Measurements from ENCODE around the gene PWWP2B. TPM values are rescaled to one million over a fixed set of nuclear protein-coding genes. Genes with fewer than 3 reads are reported as not detected.

PWWP2B gene
- total RNA-seq, 1 donor from 2014 or later, result 11.0 TPM

DNA sequence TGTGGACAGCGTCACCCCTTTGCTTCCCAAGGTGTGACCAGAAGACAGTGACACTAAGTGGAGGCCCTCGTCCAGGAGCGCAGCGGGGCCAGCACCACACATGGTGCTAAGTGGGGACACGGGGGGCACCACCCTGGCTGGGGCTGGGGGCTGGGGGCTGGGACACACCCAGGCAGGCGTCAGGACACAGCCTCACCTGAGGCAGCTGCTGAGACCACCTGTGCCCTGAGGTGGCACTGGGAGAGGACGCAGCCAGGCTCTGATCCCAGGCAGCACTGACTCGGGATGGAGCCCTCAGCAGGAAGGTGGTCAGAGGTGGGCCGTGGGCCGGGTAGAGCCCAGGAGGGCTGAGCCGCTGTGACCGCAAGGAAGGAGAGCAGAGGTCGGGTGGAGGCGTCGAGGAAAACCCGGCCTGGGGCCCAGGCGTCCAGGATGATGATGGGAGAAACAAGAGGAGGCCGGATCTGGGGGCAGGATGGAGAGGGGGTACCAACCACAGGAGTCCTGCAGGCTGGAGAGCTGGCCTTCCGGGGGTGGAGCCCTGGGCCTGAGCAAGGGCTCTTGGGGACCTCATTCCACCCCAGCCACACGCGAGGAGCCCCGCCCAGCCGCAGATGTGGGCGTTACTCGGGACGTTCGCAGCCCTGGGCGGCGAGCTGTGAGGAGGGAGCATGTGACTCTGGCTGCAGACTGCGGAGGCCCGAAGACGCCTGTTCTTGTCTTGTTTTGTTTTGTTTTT, 42.5 kb upstream of the PWWP2B start:
- peaks cover 0 to 2% (median 0%) of the 10 kb centered on the region in 3 donors for H3K36me3 ChIP-seq (ENCODE audit: control insufficient read depth in 3 of 3, insufficient read depth in 3 of 3, low read length in 3 of 3)
- no peaks in the 10 kb centered on the region for H3K4me1 ChIP-seq (ENCODE audit: control insufficient read depth in 3 of 3, insufficient read depth in 3 of 3, low read length in 3 of 3)
- no peak overlapping the region for H3K4me3 ChIP-seq (ENCODE audit: low read length in 3 of 3)
- H3K9me3 ChIP-seq (ENCODE audit: control insufficient read depth in 3 of 3, low read length in 3 of 3), result no peaks in the 10 kb centered on the region
- H3K9ac ChIP-seq (ENCODE audit: low read depth in 1 of 3, low read length in 3 of 3), result no peak overlapping the region
- H3K27me3 ChIP-seq (ENCODE audit: control insufficient read depth in 3 of 3, insufficient read depth in 3 of 3, low read length in 3 of 3), result no peaks in the 10 kb centered on the region
- no peak overlapping the region for H3K27ac ChIP-seq (ENCODE audit: low read depth, low read length)

- Histone ChIP-seq H3K9ac (ENCODE audit: low read depth in 1 of 3, low read length in 3 of 3) (no peak overlapping the region), H3K27me3 (ENCODE audit: control insufficient read depth in 3 of 3, insufficient read depth in 3 of 3, low read length in 3 of 3) (no peaks in the 10 kb centered on the region), H3K36me3 (ENCODE audit: control insufficient read depth in 3 of 3, insufficient read depth in 3 of 3, low read length in 3 of 3) (peaks cover 0 to under 1% (median 0%) of the 10 kb centered on the region in 3 donors), H3K27ac (ENCODE audit: low read depth, low read length) (no peak overlapping the region), H3K9me3 (ENCODE audit: control insufficient read depth in 3 of 3, low read length in 3 of 3) (no peaks in the 10 kb centered on the region), H3K4me3 (ENCODE audit: low read length in 3 of 3) (no peak overlapping the region), H3K4me1 (ENCODE audit: control insufficient read depth in 3 of 3, insufficient read depth in 3 of 3, low read length in 3 of 3) (no peaks in the 10 kb centered on the region)
These were observed 41.7 kb upstream of the PWWP2B start for GRCh38 chr10:132355297-132355696.

- no peak overlapping the region for H3K9ac ChIP-seq (ENCODE audit: low read depth in 1 of 3, low read length in 3 of 3)
- H3K9me3 ChIP-seq (ENCODE audit: control insufficient read depth in 3 of 3, low read length in 3 of 3), result no peaks in the 10 kb centered on the region
- no peaks in the 10 kb centered on the region for H3K4me1 ChIP-seq (ENCODE audit: control insufficient read depth in 3 of 3, insufficient read depth in 3 of 3, low read length in 3 of 3)
- H3K27ac ChIP-seq (ENCODE audit: low read depth, low read length), result no peak overlapping the region
- no peaks in the 10 kb centered on the region for H3K27me3 ChIP-seq (ENCODE audit: control insufficient read depth in 3 of 3, insufficient read depth in 3 of 3, low read length in 3 of 3)
- H3K4me3 ChIP-seq (ENCODE audit: low read length in 3 of 3), result no peak overlapping the region
- H3K36me3 ChIP-seq (ENCODE audit: control insufficient read depth in 3 of 3, insufficient read depth in 3 of 3, low read length in 3 of 3), result no peaks in the 10 kb centered on the region
These were observed 41.2 kb upstream of the PWWP2B start for GRCh38 chr10:132355754-132356153.

GRCh38 chr10:132356621-132357195, 40.3 kb upstream of the PWWP2B start:
- no peak overlapping the region for H3K4me3 ChIP-seq (ENCODE audit: low read length in 3 of 3)
- peaks cover 0 to 1% (median under 1%) of the 10 kb centered on the region in 3 donors for H3K36me3 ChIP-seq (ENCODE audit: control insufficient read depth in 3 of 3, insufficient read depth in 3 of 3, low read length in 3 of 3)
- no peaks in the 10 kb centered on the region for H3K27me3 ChIP-seq (ENCODE audit: control insufficient read depth in 3 of 3, insufficient read depth in 3 of 3, low read length in 3 of 3)
- no peak overlapping the region for H3K9ac ChIP-seq (ENCODE audit: low read depth in 1 of 3, low read length in 3 of 3)
- no peaks in the 10 kb centered on the region for H3K9me3 ChIP-seq (ENCODE audit: control insufficient read depth in 3 of 3, low read length in 3 of 3)
- H3K4me1 ChIP-seq (ENCODE audit: control insufficient read depth in 3 of 3, insufficient read depth in 3 of 3, low read length in 3 of 3), result no peaks in the 10 kb centered on the region
- no peak overlapping the region for H3K27ac ChIP-seq (ENCODE audit: low read depth, low read length)

- Histone ChIP-seq H3K9ac (ENCODE audit: low read depth in 1 of 3, low read length in 3 of 3) (no peak overlapping the region), H3K36me3 (ENCODE audit: control insufficient read depth in 3 of 3, insufficient read depth in 3 of 3, low read length in 3 of 3) (peaks cover 0 to 6% (median 2%) of the 10 kb centered on the region in 3 donors), H3K4me3 (ENCODE audit: low read length in 3 of 3) (no peak overlapping the region), H3K4me1 (ENCODE audit: control insufficient read depth in 3 of 3, insufficient read depth in 3 of 3, low read length in 3 of 3) (no peaks in the 10 kb centered on the region), H3K9me3 (ENCODE audit: control insufficient read depth in 3 of 3, low read length in 3 of 3) (no peaks in the 10 kb centered on the region), H3K27me3 (ENCODE audit: control insufficient read depth in 3 of 3, insufficient read depth in 3 of 3, low read length in 3 of 3) (no peaks in the 10 kb centered on the region), H3K27ac (ENCODE audit: low read depth, low read length) (no peak overlapping the region)
These were observed 39.5 kb upstream of the PWWP2B start for GRCh38 chr10:132357286-132358058.

- no peak overlapping the region for H3K4me3 ChIP-seq (ENCODE audit: low read length in 3 of 3)
- no peaks in the 10 kb centered on the region for H3K9me3 ChIP-seq (ENCODE audit: control insufficient read depth in 3 of 3, low read length in 3 of 3)
- no peak overlapping the region for H3K27ac ChIP-seq (ENCODE audit: low read depth, low read length)
- no peak overlapping the region for H3K9ac ChIP-seq (ENCODE audit: low read depth in 1 of 3, low read length in 3 of 3)
- peaks cover 0 to 13% (median 2%) of the 10 kb centered on the region in 3 donors for H3K36me3 ChIP-seq (ENCODE audit: control insufficient read depth in 3 of 3, insufficient read depth in 3 of 3, low read length in 3 of 3)
- H3K27me3 ChIP-seq (ENCODE audit: control insufficient read depth in 3 of 3, insufficient read depth in 3 of 3, low read length in 3 of 3), result no peaks in the 10 kb centered on the region
- H3K4me1 ChIP-seq (ENCODE audit: control insufficient read depth in 3 of 3, insufficient read depth in 3 of 3, low read length in 3 of 3), result no peaks in the 10 kb centered on the region
These were observed 37.5 kb upstream of the PWWP2B start for GRCh38 chr10:132359305-132360040.

GRCh38 chr10:132360766-132361447, 36.1 kb upstream of the PWWP2B start:
- no peaks in the 10 kb centered on the region for H3K9me3 ChIP-seq (ENCODE audit: control insufficient read depth in 3 of 3, low read length in 3 of 3)
- peaks cover 0 to 15% (median 2%) of the 10 kb centered on the region in 3 donors for H3K36me3 ChIP-seq (ENCODE audit: control insufficient read depth in 3 of 3, insufficient read depth in 3 of 3, low read length in 3 of 3)
- no peaks in the 10 kb centered on the region for H3K4me1 ChIP-seq (ENCODE audit: control insufficient read depth in 3 of 3, insufficient read depth in 3 of 3, low read length in 3 of 3)
- H3K4me3 ChIP-seq (ENCODE audit: low read length in 3 of 3), result no peak overlapping the region
- no peak overlapping the region for H3K27ac ChIP-seq (ENCODE audit: low read depth, low read length)
- H3K9ac ChIP-seq (ENCODE audit: low read depth in 1 of 3, low read length in 3 of 3), result no peak overlapping the region
- no peaks in the 10 kb centered on the region for H3K27me3 ChIP-seq (ENCODE audit: control insufficient read depth in 3 of 3, insufficient read depth in 3 of 3, low read length in 3 of 3)

GRCh38 chr10:132361581-132362101, 35.4 kb upstream of the PWWP2B start:
- Histone ChIP-seq H3K9ac (ENCODE audit: low read depth in 1 of 3, low read length in 3 of 3) (no peak overlapping the region), H3K9me3 (ENCODE audit: control insufficient read depth in 3 of 3, low read length in 3 of 3) (no peaks in the 10 kb centered on the region), H3K4me1 (ENCODE audit: control insufficient read depth in 3 of 3, insufficient read depth in 3 of 3, low read length in 3 of 3) (no peaks in the 10 kb centered on the region)

GRCh38 chr10:132362151-132362611, 34.8 kb upstream of the PWWP2B start:
- Histone ChIP-seq H3K36me3 (ENCODE audit: control insufficient read depth in 3 of 3, insufficient read depth in 3 of 3, low read length in 3 of 3) (peaks cover 0 to 26% (median 7%) of the 10 kb centered on the region in 3 donors), H3K9me3 (ENCODE audit: control insufficient read depth in 3 of 3, low read length in 3 of 3) (no peaks in the 10 kb centered on the region), H3K4me3 (ENCODE audit: low read length in 3 of 3) (no peak overlapping the region), H3K4me1 (ENCODE audit: control insufficient read depth in 3 of 3, insufficient read depth in 3 of 3, low read length in 3 of 3) (no peaks in the 10 kb centered on the region), H3K9ac (ENCODE audit: low read depth in 1 of 3, low read length in 3 of 3) (no peak overlapping the region), H3K27me3 (ENCODE audit: control insufficient read depth in 3 of 3, insufficient read depth in 3 of 3, low read length in 3 of 3) (no peaks in the 10 kb centered on the region), H3K27ac (ENCODE audit: low read depth, low read length) (no peak overlapping the region)

More at GRCh38 chr10:132361581-132362101, 35.4 kb upstream of the PWWP2B start:
- H3K36me3 ChIP-seq (ENCODE audit: control insufficient read depth in 3 of 3, insufficient read depth in 3 of 3, low read length in 3 of 3), result peaks cover 0 to 23% (median 7%) of the 10 kb centered on the region in 3 donors
- H3K27ac ChIP-seq (ENCODE audit: low read depth, low read length), result no peak overlapping the region
- no peak overlapping the region for H3K4me3 ChIP-seq (ENCODE audit: low read length in 3 of 3)
- no peaks in the 10 kb centered on the region for H3K27me3 ChIP-seq (ENCODE audit: control insufficient read depth in 3 of 3, insufficient read depth in 3 of 3, low read length in 3 of 3)
